Parathyroid adenoma (tissue), 2 donors: ENCODE data around the gene ADAMTSL4.

Experiments used
- H2AFZ ChIP-seq: fragments of 300-600 bp; sonication (generic); one replicate; pipeline ENCODE4 v1.7.0; 2017; ENCODE audit warnings: antibody characterized with exemption, mild to moderate bottlenecking
- H3K27ac ChIP-seq: fragments of 300-600 bp; sonication (generic); one replicate; pipeline ENCODE4 v1.7.0; 2017
- H3K27me3 ChIP-seq: fragments of 300-600 bp; sonication (generic); one replicate; pipeline ENCODE4 v1.7.0; 2017; ENCODE audit warnings: low read length; ENCODE audit not compliant: control insufficient read depth, insufficient read depth
- H3K36me3 ChIP-seq: fragments of 300-600 bp; sonication (generic); one replicate; pipeline ENCODE4 v1.7.0; 2017; ENCODE audit warnings: low read length; ENCODE audit not compliant: control insufficient read depth, insufficient read depth
- H3K4me1 ChIP-seq: fragments of 300-600 bp; sonication (generic); one replicate; pipeline ENCODE4 v1.7.0; 2017; ENCODE audit warnings: control low read depth
- H3K4me2 ChIP-seq: fragments of 300-600 bp; sonication (generic); one replicate; pipeline ENCODE4 v1.7.0; 2017; ENCODE audit warnings: low read length
- H3K4me3 ChIP-seq: fragments of 300-600 bp; sonication (generic); one replicate; pipeline ENCODE4 v1.7.0; 2017; ENCODE audit warnings: low read depth, low read length
- H3K79me2 ChIP-seq: fragments of 300-600 bp; sonication (generic); one replicate; pipeline ENCODE4 v1.7.0; 2017; ENCODE audit warnings: control low read depth
- H3K9ac ChIP-seq: fragments of 300-600 bp; sonication (generic); one replicate; pipeline ENCODE4 v1.7.0; 2017; ENCODE audit warnings: mild to moderate bottlenecking
- H3K9me3 ChIP-seq: fragments of 300-600 bp; sonication (generic); one replicate; pipeline ENCODE4 v1.7.0; 2017; ENCODE audit warnings: low read length; ENCODE audit not compliant: control insufficient read depth
- TF ChIP-seq, protein P1 (sequence below): fragments of 300-600 bp; sonication (generic); IDR thresholded peaks from one replicate; pipeline ENCODE4 v1.7.0; 2017; ENCODE audit warnings: antibody characterized with exemption, mild to moderate bottlenecking
- donor health status: primary hyperparathyroidism.

Gene ADAMTSL4

DNA sequence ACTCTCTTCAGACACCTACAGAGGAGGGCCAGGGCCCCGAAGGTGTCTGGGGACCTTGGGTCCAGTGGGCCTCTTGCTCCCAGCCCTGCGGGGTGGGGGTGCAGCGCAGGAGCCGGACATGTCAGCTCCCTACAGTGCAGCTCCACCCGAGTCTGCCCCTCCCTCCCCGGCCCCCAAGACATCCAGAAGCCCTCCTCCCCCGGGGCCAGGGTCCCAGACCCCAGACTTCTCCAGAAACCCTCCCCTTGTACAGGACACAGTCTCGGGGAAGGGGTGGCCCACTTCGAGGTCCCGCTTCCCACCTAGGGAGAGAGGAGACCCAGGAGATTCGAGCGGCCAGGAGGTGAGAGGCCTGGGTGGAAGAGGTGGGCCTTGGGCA lies 3.7 kb downstream of the ADAMTSL4 start:
- H3K4me2 ChIP-seq = no peak overlapping the region
- H2AFZ ChIP-seq = no peak overlapping the region
- H3K9me3 ChIP-seq = no peaks in the 10 kb centered on the region
- H3K4me3 ChIP-seq = no peak overlapping the region
- H3K9ac ChIP-seq = no peak overlapping the region
- no peak overlapping the region for H3K27ac ChIP-seq
- H3K36me3 ChIP-seq = no peaks in the 10 kb centered on the region
- H3K79me2 ChIP-seq = no peaks in the 10 kb centered on the region
- TF ChIP-seq, protein P1, sequence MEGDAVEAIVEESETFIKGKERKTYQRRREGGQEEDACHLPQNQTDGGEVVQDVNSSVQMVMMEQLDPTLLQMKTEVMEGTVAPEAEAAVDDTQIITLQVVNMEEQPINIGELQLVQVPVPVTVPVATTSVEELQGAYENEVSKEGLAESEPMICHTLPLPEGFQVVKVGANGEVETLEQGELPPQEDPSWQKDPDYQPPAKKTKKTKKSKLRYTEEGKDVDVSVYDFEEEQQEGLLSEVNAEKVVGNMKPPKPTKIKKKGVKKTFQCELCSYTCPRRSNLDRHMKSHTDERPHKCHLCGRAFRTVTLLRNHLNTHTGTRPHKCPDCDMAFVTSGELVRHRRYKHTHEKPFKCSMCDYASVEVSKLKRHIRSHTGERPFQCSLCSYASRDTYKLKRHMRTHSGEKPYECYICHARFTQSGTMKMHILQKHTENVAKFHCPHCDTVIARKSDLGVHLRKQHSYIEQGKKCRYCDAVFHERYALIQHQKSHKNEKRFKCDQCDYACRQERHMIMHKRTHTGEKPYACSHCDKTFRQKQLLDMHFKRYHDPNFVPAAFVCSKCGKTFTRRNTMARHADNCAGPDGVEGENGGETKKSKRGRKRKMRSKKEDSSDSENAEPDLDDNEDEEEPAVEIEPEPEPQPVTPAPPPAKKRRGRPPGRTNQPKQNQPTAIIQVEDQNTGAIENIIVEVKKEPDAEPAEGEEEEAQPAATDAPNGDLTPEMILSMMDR = no peak
- H3K27me3 ChIP-seq = no peaks in the 10 kb centered on the region
- no peaks in the 10 kb centered on the region for H3K4me1 ChIP-seq

DNA sequence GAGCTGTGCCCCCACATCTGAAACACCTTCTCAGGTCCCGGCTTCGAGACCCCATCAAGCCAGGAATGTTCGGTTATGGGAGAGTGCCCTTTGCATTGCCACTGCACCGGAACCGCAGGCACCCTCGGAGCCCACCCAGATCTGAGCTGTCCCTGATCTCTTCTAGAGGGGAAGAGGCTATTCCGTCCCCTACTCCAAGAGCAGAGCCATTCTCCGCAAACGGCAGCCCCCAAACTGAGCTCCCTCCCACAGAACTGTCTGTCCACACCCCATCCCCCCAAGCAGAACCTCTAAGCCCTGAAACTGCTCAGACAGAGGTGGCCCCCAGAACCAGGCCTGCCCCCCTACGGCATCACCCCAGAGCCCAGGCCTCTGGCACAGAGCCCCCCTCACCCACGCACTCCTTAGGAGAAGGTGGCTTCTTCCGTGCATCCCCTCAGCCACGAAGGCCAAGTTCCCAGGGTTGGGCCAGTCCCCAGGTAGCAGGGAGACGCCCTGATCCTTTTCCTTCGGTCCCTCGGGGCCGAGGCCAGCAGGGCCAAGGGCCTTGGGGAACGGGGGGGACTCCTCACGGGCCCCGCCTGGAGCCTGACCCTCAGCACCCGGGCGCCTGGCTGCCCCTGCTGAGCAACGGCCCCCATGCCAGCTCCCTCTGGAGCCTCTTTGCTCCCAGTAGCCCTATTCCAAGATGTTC lies 4.3 kb downstream of the ADAMTSL4 start:
- H3K9me3 ChIP-seq = no peaks in the 10 kb centered on the region
- H3K4me1 ChIP-seq = no peaks in the 10 kb centered on the region
- no peak overlapping the region for H3K4me3 ChIP-seq
- no peaks in the 10 kb centered on the region for H3K79me2 ChIP-seq
- TF ChIP-seq, protein P1 = no peak
- H3K4me2 ChIP-seq = no peak overlapping the region
- H2AFZ ChIP-seq = no peak overlapping the region
- H3K9ac ChIP-seq = no peak overlapping the region
- H3K27ac ChIP-seq = no peak overlapping the region
- H3K36me3 ChIP-seq = no peaks in the 10 kb centered on the region
- no peaks in the 10 kb centered on the region for H3K27me3 ChIP-seq

DNA sequence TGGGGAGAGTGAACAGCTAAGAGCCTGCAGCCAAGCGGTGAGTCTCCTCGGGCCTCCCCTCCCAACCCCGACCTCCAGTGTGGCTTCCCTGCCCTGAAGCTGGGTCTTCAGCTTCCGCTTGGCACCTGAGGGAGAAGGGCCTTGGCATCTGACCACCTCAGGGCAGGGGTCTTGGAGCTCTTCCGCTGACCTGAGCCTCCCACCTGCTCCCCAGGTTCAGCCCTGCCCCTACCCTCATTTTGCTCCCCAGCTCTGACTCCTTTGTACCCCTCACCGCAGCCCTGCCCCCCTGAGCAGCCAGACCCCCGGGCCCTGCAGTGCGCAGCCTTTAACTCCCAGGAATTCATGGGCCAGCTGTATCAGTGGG lies 4.9 kb downstream of the ADAMTSL4 start:
- Histone ChIP-seq H3K79me2 (no peaks in the 10 kb centered on the region), H3K9ac (no peak overlapping the region), H3K9me3 (no peaks in the 10 kb centered on the region), H3K36me3 (no peaks in the 10 kb centered on the region), H3K27ac (no peak overlapping the region), H2AFZ (no peak overlapping the region), H3K4me2 (no peak overlapping the region), H3K4me1 (no peaks in the 10 kb centered on the region), H3K4me3 (no peak overlapping the region), H3K27me3 (no peaks in the 10 kb centered on the region)
- TF ChIP-seq, protein P1 = no peak

DNA sequence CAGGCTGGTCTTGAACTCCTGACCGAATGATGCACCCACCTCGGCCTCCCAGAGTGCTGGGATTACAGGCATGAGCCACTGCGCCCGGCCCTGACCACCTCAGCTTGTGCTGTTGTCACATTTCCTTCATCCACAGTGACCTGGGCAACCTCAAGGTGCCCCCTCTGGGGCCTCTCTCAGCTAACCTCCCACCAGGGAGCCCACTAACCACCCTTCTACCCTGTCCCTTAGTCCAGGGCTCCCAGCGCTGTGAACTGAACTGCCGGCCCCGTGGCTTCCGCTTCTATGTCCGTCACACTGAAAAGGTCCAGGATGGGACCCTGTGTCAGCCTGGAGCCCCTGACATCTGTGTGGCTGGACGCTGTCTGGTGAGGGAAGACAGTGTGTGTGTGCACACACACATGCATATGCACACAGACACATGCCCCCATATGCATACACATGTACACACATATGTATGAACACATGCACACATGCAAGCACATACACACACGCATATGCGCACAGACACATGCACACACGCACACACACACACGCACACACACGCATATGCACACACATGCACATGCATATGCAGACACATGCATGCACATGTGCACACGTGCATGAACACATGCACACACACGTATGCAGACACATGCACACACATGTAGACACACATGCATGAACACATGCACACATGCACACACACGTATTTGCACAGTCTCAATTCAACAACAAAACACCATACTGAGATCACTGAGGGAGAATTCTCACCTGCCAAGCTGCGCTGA lies 6.2 kb downstream of the ADAMTSL4 start:
- Histone ChIP-seq H3K4me2 (no peak overlapping the region), H3K9ac (no peak overlapping the region), H3K27me3 (no peaks in the 10 kb centered on the region), H3K4me3 (no peak overlapping the region), H3K27ac (no peak overlapping the region), H2AFZ (no peak overlapping the region), H3K4me1 (peaks cover 4% of the 10 kb centered on the region), H3K36me3 (no peaks in the 10 kb centered on the region), H3K9me3 (no peaks in the 10 kb centered on the region), H3K79me2 (no peaks in the 10 kb centered on the region)
- TF ChIP-seq, protein P1 = no peak
